GM21360 (cell line): ENCODE data around the gene DYNC1I1.

ENCODE experiments used
- ATAC-seq: cut with Tn5 transposase; IDR thresholded peaks from one replicate; pipeline ENCODE4 v1.9.1; 2021; ENCODE audit warnings: mild to moderate bottlenecking, moderate library complexity; ENCODE audit not compliant: unreplicated experiment

DYNC1I1 gene

GRCh38 chr7:96069401-96069800 lies 297.0 kb downstream of the DYNC1I1 start:
- no peak for ATAC-seq

- ATAC-seq = no peak
Observed at GRCh38 chr7:96074871-96075270, 302.5 kb downstream of the DYNC1I1 start.

GRCh38 chr7:96075510-96076349 lies 303.4 kb downstream of the DYNC1I1 start:
- peak; percentile 89 for ATAC-seq

- no peak for ATAC-seq
Observed at GRCh38 chr7:96076350-96076707, 304.0 kb downstream of the DYNC1I1 start.

GRCh38 chr7:96080027-96080426 lies 307.7 kb downstream of the DYNC1I1 start:
- no peak for ATAC-seq

- ATAC-seq = no peak
Observed at GRCh38 chr7:96084881-96085553, 312.7 kb downstream of the DYNC1I1 start.

GRCh38 chr7:96085953-96086352 lies 313.6 kb downstream of the DYNC1I1 start:
- no peak for ATAC-seq

GRCh38 chr7:96088579-96088978 lies 316.2 kb downstream of the DYNC1I1 start:
- no peak for ATAC-seq

- ATAC-seq = no peak
Observed at GRCh38 chr7:96089511-96089910, 317.2 kb downstream of the DYNC1I1 start.

GRCh38 chr7:96090756-96091155 lies 318.4 kb downstream of the DYNC1I1 start:
- no peak for ATAC-seq

GRCh38 chr7:96093435-96093834 lies 321.1 kb downstream of the DYNC1I1 start:
- ATAC-seq = no peak

GRCh38 chr7:96097835-96098234 lies 325.5 kb downstream of the DYNC1I1 start:
- no peak for ATAC-seq

GRCh38 chr7:96100737-96101136 lies 328.4 kb downstream of the DYNC1I1 start:
- no peak for ATAC-seq

GRCh38 chr7:96102096-96102811 lies 329.9 kb downstream of the DYNC1I1 start:
- no peak for ATAC-seq

GRCh38 chr7:96104984-96105383 lies 332.6 kb downstream of the DYNC1I1 start:
- no peak for ATAC-seq

- ATAC-seq = no peak
Observed at GRCh38 chr7:96111405-96111804, 339.1 kb downstream of the DYNC1I1 start.

GRCh38 chr7:96114190-96114589 lies 341.8 kb downstream of the DYNC1I1 start:
- no peak for ATAC-seq

GRCh38 chr7:96116173-96116572 lies 343.8 kb downstream of the DYNC1I1 start:
- no peak for ATAC-seq

GRCh38 chr7:96118449-96119001 lies 346.2 kb downstream of the DYNC1I1 start:
- no peak for ATAC-seq

GRCh38 chr7:96120445-96121225 lies 348.3 kb downstream of the DYNC1I1 start:
- ATAC-seq = no peak

GRCh38 chr7:96121752-96122151 lies 349.4 kb downstream of the DYNC1I1 start:
- ATAC-seq = no peak
